HepG2 (cell line): Measurements from ENCODE around the gene ZNF605. TPM values are rescaled to one million over a fixed set of nuclear protein-coding genes. Genes with fewer than 3 reads are reported as not detected.

Experiments used
- EHMT2 ChIP-seq: fragments of 200-600 bp; sonication (generic); IDR thresholded peaks from 2 replicates; pipeline ENCODE4 v1.7.0; 2017; ENCODE audit warnings: antibody characterized with exemption, low read depth, low read length, borderline replicate concordance
- RARG ChIP-seq: sonication (generic); formaldehyde crosslinking; IDR thresholded peaks from 2 replicates; pipeline ENCODE4 v1.4.0; 2020; ENCODE audit warnings: low read depth, mild to moderate bottlenecking, missing genetic modification reagents
- SNRNP70 ChIP-seq: fragments of 200-400 bp; formaldehyde crosslinking; IDR thresholded peaks from 2 replicates; pipeline ENCODE4 v1.6.1; 2017; ENCODE audit warnings: mild to moderate bottlenecking, low read depth, low read length, moderate library complexity
- TBP ChIP-seq: sonication (generic); formaldehyde crosslinking; IDR thresholded peaks from 2 replicates; pipeline ENCODE4 v1.5.0; 2020; ENCODE audit warnings: missing genetic modification reagents
- TEF ChIP-seq: sonication (generic); formaldehyde crosslinking; IDR thresholded peaks from 2 replicates; pipeline ENCODE4 v1.5.0; 2020; ENCODE audit warnings: missing genetic modification reagents
- ZFY ChIP-seq: sonication (generic); formaldehyde crosslinking; IDR thresholded peaks from 2 replicates; pipeline ENCODE4 v1.4.0; 2020; ENCODE audit warnings: missing genetic modification reagents
- ZNF75D ChIP-seq: sonication (generic); formaldehyde crosslinking; IDR thresholded peaks from 2 replicates; pipeline ENCODE4 v1.8.1; 2023; ENCODE audit warnings: missing genetic modification reagents, mild to moderate bottlenecking, borderline replicate concordance
- polyA plus RNA-seq, 8 experiments: library from polyadenylated mRNA; depleted of rRNA in 3 of 8; stranded (reverse) in 7 of 8; unstranded in 1 of 8; fragments of >200 nt; fragmentation: Illumina TruSeq in 4 of 8; extraction: Trizol in 4 of 8; gene quantifications; 2 replicates each; pipeline versions ENCODE4 v1.2.1 to v1.2.3, GENCODE V29; 2011 to 2016; ENCODE audit warnings: low read depth in 4 of 8, missing spikeins in 1 of 8, mixed read lengths in 1 of 8; ENCODE audit not compliant: insufficient read depth in 1 of 8
- total RNA-seq, 5 experiments: library from RNA; depleted of rRNA; stranded (reverse); fragments of >200 nt; fragmentation: Illumina TruSeq; extraction: Trizol; gene quantifications; 2 replicates each; pipeline ENCODE4 v1.2.3, GENCODE V29; 2016; ENCODE audit warnings: low read depth in 1 of 5
- TF ChIP-seq, protein P1 (sequence below): IDR thresholded peaks from 2 replicates; pipeline ENCODE4 v1.6.1; 2012; ENCODE audit warnings: low read depth, low read length, improper control_type of control experiment
- TF ChIP-seq, protein P2 (sequence below): sonication (generic); formaldehyde crosslinking; conservative IDR thresholded peaks from 2 replicates; pipeline ENCODE4 v1.4.0; 2020; ENCODE audit warnings: missing genetic modification reagents

ZNF605 gene
- total and polyA plus RNA-seq, 2 of the 13 experiments (the other 11 are each of a cell fraction or from before 2014, with no cell fraction given): 6.7 to 6.8 TPM

DNA sequence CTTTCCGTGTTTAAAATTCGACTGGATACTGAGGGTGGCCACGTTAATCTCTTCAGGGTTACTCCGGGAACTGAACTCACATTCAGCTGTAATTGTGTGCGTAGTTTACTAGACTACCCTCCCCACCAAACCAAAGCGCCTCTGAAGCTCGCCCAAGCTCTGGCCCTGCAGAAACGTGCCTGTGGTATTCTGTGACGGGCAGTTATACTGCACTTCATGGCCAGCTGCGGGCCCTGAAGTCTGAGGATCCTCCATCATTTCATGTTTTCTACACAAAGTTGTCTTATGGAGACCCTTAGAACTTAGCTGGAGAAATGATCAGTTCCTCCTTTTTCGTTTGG is 30.7 kb upstream of the ZNF605 start (continued):
- TF ChIP-seq EHMT2 (no peak), SNRNP70 (no peak), ZNF75D (CRISPR knock-in tag) (no peak), RARG (CRISPR knock-in tag) (no peak), TEF (CRISPR knock-in tag) (no peak), TBP (no peak), ZFY (CRISPR knock-in tag) (no peak)
- TF ChIP-seq, protein P1, sequence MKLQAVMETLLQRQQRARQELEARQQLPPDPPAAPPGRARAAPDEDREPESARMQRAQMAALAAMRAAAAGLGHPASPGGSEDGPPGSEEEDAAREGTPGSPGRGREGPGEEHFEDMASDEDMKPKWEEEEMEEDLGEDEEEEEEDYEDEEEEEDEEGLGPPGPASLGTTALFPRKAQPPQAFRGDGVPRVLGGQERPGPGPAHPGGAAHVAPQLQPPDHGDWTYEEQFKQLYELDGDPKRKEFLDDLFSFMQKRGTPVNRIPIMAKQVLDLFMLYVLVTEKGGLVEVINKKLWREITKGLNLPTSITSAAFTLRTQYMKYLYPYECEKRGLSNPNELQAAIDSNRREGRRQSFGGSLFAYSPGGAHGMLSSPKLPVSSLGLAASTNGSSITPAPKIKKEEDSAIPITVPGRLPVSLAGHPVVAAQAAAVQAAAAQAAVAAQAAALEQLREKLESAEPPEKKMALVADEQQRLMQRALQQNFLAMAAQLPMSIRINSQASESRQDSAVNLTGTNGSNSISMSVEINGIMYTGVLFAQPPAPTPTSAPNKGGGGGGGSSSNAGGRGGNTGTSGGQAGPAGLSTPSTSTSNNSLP: no peak
- TF ChIP-seq, protein P2, sequence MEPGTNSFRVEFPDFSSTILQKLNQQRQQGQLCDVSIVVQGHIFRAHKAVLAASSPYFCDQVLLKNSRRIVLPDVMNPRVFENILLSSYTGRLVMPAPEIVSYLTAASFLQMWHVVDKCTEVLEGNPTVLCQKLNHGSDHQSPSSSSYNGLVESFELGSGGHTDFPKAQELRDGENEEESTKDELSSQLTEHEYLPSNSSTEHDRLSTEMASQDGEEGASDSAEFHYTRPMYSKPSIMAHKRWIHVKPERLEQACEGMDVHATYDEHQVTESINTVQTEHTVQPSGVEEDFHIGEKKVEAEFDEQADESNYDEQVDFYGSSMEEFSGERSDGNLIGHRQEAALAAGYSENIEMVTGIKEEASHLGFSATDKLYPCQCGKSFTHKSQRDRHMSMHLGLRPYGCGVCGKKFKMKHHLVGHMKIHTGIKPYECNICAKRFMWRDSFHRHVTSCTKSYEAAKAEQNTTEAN: no peak
